ENCODE measurements around the gene CD83. TPM values are rescaled to one million over a fixed set of nuclear protein-coding genes. Genes with fewer than 3 reads are reported as not detected.

The CD83 gene
- total RNA-seq, 1 donor from 2014 or later, result 0.99 TPM

Other genes starting within 250 kb of the CD83 start
- 0.20 and 0.25 TPM in 2 replicates for gene RNF182, start 192.8 kb upstream of the CD83 start, total RNA-seq